ENCODE data around the gene CYFIP2. TPM values are rescaled to one million over a fixed set of nuclear protein-coding genes. Genes with fewer than 3 reads are reported as not detected.

CYFIP2 gene
- polyA plus RNA-seq, 1 donor (not counting 4 experiments of a cell fraction or from before 2014, with no cell fraction given), result 0.62 TPM

DNA sequence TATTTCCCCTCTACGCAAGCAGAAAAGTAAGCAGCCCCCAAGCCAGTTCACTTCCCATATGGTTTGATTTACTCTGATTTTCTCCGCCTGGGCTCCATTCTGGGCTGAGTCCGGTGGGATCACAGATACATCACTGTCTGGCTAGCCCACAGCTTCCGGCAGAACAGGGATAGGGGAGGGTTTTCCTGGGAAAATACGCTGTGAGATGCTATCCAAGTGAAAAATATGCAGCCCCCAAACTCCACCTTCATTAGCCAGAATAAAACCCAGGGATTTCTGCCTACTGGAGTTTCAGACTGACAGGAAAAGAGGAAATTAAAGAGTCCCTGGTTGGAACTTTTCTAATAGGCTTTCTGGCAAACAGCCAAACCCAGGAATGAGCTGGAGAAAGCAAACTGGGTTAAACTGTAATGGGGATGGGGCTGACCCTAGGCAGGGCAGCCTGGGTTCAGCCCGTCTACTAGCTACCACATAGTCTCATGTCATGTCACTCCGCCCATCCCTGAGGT is 177.2 kb downstream of the CYFIP2 start:
- Histone ChIP-seq H3K4me1 (ENCODE audit: control insufficient read depth, extremely low read depth, insufficient read depth, low read length) (peaks cover 21% of the 10 kb centered on the region), H3K79me2 (ENCODE audit: control insufficient read depth, insufficient read depth, low read length) (no peaks in the 10 kb centered on the region), H3K9ac (ENCODE audit: control insufficient read depth, extremely low read depth, insufficient read depth, low read length) (no peak overlapping the region), H3K27me3 (ENCODE audit: control insufficient read depth, extremely low read depth, insufficient read depth, low read length) (no peaks in the 10 kb centered on the region), H2AFZ (ENCODE audit: control insufficient read depth, low read length) (no peak overlapping the region), H3K4me3 (ENCODE audit: control insufficient read depth in 2 of 3, extremely low read depth in 1 of 3, insufficient read depth in 2 of 3, low read depth in 1 of 3, low read length in 3 of 3) (no peak overlapping the region), H3K27ac (ENCODE audit: control insufficient read depth, insufficient read depth, low read length) (no peak overlapping the region), H3K9me3 (ENCODE audit: control insufficient read depth, low read depth, low read length) (no peaks in the 10 kb centered on the region), H4K20me1 (ENCODE audit: control insufficient read depth, extremely low read depth, insufficient read depth, low read length) (no peaks in the 10 kb centered on the region), H3K36me3 (ENCODE audit: control insufficient read depth in 2 of 2, extremely low read depth in 1 of 2, insufficient read depth in 2 of 2, low read length in 2 of 2) (no peaks in the 10 kb centered on the region), H3K4me2 (ENCODE audit: control insufficient read depth, extremely low read depth, insufficient read depth, low read depth, low read length) (no peak overlapping the region), H3K9me1 (ENCODE audit: control insufficient read depth, extremely low read depth, insufficient read depth, low read length) (no peaks in the 10 kb centered on the region)
- no peak for DNase-seq (ENCODE audit: low read depth, low spot score)
- dilution Hi-C loops (cut with MboI; ENCODE audit: extremely low pct_ligation_motif_present, low sequenced_read_pairs), result no loop called here
- TF ChIP-seq EZH2 (IDR thresholded peaks at IDR 0.05; ENCODE audit: low read length), result no peak
- TF ChIP-seq, protein P1, sequence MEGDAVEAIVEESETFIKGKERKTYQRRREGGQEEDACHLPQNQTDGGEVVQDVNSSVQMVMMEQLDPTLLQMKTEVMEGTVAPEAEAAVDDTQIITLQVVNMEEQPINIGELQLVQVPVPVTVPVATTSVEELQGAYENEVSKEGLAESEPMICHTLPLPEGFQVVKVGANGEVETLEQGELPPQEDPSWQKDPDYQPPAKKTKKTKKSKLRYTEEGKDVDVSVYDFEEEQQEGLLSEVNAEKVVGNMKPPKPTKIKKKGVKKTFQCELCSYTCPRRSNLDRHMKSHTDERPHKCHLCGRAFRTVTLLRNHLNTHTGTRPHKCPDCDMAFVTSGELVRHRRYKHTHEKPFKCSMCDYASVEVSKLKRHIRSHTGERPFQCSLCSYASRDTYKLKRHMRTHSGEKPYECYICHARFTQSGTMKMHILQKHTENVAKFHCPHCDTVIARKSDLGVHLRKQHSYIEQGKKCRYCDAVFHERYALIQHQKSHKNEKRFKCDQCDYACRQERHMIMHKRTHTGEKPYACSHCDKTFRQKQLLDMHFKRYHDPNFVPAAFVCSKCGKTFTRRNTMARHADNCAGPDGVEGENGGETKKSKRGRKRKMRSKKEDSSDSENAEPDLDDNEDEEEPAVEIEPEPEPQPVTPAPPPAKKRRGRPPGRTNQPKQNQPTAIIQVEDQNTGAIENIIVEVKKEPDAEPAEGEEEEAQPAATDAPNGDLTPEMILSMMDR (optimal IDR thresholded peaks at IDR 0.05 in 1 of 3, IDR thresholded peaks at IDR 0.05 in 1 of 3, conservative IDR thresholded peaks at IDR 0.05 in 1 of 3; ENCODE audit: extremely low read depth in 1 of 3, insufficient read depth in 2 of 3, low read length in 3 of 3), result no peak
- FAIRE-seq, result no peak

DNA sequence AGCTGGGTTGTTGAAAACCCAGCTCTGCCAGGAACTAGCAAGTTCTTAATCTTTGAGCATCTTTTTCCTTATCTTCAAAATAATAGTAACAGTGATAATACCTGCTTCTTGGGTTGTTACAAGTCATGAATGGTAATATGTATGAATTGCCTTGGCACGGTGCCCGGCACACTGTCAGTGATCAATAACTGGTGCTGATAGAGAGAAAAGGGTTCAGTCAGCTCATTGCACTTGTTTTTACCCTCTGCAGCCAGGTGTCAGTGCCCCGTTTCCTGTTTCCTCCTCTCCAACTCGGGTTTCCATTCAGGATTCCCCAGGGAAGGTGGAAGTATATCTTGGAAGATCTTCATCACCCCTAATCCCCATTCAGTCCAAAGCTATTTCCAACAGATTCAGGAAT is 178.3 kb downstream of the CYFIP2 start:
- Histone ChIP-seq H3K9me1 (ENCODE audit: control insufficient read depth, extremely low read depth, insufficient read depth, low read length) (no peaks in the 10 kb centered on the region), H3K27me3 (ENCODE audit: control insufficient read depth, extremely low read depth, insufficient read depth, low read length) (no peaks in the 10 kb centered on the region), H3K27ac (ENCODE audit: control insufficient read depth, insufficient read depth, low read length) (no peak overlapping the region), H3K4me1 (ENCODE audit: control insufficient read depth, extremely low read depth, insufficient read depth, low read length) (peaks cover 21% of the 10 kb centered on the region), H3K4me3 (ENCODE audit: control insufficient read depth in 2 of 3, extremely low read depth in 1 of 3, insufficient read depth in 2 of 3, low read depth in 1 of 3, low read length in 3 of 3) (no peak overlapping the region), H3K36me3 (ENCODE audit: control insufficient read depth in 2 of 2, extremely low read depth in 1 of 2, insufficient read depth in 2 of 2, low read length in 2 of 2) (no peaks in the 10 kb centered on the region), H3K9me3 (ENCODE audit: control insufficient read depth, low read depth, low read length) (no peaks in the 10 kb centered on the region), H3K79me2 (ENCODE audit: control insufficient read depth, insufficient read depth, low read length) (no peaks in the 10 kb centered on the region), H2AFZ (ENCODE audit: control insufficient read depth, low read length) (no peak overlapping the region), H3K4me2 (ENCODE audit: control insufficient read depth, extremely low read depth, insufficient read depth, low read depth, low read length) (no peak overlapping the region), H4K20me1 (ENCODE audit: control insufficient read depth, extremely low read depth, insufficient read depth, low read length) (no peaks in the 10 kb centered on the region), H3K9ac (ENCODE audit: control insufficient read depth, extremely low read depth, insufficient read depth, low read length) (no peak overlapping the region)
- no peak for FAIRE-seq
- TF ChIP-seq EZH2 (IDR thresholded peaks at IDR 0.05; ENCODE audit: low read length), result no peak
- dilution Hi-C loops (cut with MboI; ENCODE audit: extremely low pct_ligation_motif_present, low sequenced_read_pairs), result no loop called here
- no peak for DNase-seq (ENCODE audit: low read depth, low spot score)

Other genes starting within 250 kb of the CYFIP2 start
- gene HAVCR1, start 207.0 kb upstream of the CYFIP2 start, polyA plus RNA-seq, result not detected in 3 replicates
- gene HAVCR2, start 157.1 kb upstream of the CYFIP2 start, polyA plus RNA-seq, result 0.03 TPM in 1 of 3 replicates, not detected in the others
- gene MED7, start 123.3 kb upstream of the CYFIP2 start, polyA plus RNA-seq, result 10.4 to 17.0 TPM (median 13.6 TPM) in 3 replicates
- not detected in 3 replicates for gene GARIN3, start 99.9 kb upstream of the CYFIP2 start, polyA plus RNA-seq
- gene ITK, start 85.3 kb upstream of the CYFIP2 start, polyA plus RNA-seq, result not detected in 3 replicates
- 8.2 to 12.6 TPM (median 10.3 TPM) in 3 replicates for gene NIPAL4, start 194.1 kb downstream of the CYFIP2 start, polyA plus RNA-seq